Keratinocyte (primary cell): ENCODE data around the gene KLF16.

Source experiments
- EZH2 ChIP-seq: IDR thresholded peaks from one replicate; pipeline ENCODE4 v1.6.1; 2012; ENCODE audit warnings: inconsistent platforms, mild to moderate bottlenecking, low read length, moderate library complexity
- TF ChIP-seq, protein P1 (sequence below), 3 experiments: IDR thresholded peaks in 1 of 3; conservative IDR thresholded peaks in 1 of 3; optimal IDR thresholded peaks in 1 of 3; 2 replicates in 2 of 3; 3 replicates in 1 of 3; pipeline versions ENCODE3 to v1.5.1; 2011; ENCODE audit warnings: low read length in 3 of 3, mild to moderate bottlenecking in 3 of 3, moderate library complexity in 2 of 3, control low read depth in 1 of 3, inconsistent platforms in 1 of 3; ENCODE audit not compliant: insufficient read depth in 2 of 3; ENCODE audit errors: extremely low read depth in 1 of 3

DNA sequence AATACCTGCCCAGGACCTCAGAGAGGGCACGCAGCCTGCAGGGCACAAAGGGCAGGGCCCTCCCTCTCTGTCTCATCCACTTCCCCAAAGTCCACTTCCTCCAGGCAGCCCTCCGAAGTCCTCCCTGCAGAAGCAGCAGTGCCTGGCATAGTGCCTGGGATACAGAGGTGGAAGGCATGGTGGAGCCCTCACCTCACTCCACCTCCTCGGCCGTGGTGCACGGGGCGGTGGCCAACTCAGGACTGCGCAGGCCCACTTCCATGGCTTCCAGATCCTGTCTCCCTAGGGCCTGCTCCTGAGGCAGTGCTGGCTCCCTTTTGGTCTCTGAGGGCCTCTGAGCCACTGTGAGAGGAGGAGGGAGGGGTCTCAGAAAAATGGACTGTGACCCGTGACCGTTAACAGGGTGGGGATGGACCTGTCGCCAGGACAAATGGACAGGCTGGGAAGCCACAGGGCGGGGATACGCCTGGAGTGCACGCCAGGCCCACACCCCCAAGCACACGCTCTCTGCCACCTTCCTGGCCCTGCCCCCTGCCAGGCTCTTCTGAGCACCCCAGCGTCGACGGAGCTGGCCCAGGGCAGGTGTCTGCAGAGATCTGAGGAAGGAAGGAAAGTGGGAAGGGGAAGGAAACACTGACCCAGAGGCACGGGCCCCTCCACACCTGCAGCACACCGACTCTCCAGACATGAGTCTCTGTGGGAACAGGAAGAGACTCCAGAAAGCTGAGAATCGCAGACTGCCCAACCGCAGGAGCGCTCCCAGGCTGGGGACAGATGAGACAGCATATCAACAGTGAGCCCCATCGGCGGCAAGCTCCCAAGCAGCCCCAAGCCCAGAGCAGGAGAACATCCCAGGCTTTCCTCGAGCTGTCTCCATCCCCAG is 23.5 kb downstream of the KLF16 start:
- TF ChIP-seq, protein P1, sequence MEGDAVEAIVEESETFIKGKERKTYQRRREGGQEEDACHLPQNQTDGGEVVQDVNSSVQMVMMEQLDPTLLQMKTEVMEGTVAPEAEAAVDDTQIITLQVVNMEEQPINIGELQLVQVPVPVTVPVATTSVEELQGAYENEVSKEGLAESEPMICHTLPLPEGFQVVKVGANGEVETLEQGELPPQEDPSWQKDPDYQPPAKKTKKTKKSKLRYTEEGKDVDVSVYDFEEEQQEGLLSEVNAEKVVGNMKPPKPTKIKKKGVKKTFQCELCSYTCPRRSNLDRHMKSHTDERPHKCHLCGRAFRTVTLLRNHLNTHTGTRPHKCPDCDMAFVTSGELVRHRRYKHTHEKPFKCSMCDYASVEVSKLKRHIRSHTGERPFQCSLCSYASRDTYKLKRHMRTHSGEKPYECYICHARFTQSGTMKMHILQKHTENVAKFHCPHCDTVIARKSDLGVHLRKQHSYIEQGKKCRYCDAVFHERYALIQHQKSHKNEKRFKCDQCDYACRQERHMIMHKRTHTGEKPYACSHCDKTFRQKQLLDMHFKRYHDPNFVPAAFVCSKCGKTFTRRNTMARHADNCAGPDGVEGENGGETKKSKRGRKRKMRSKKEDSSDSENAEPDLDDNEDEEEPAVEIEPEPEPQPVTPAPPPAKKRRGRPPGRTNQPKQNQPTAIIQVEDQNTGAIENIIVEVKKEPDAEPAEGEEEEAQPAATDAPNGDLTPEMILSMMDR (optimal IDR thresholded peaks at IDR 0.05 in 1 of 3, IDR thresholded peaks at IDR 0.05 in 1 of 3, conservative IDR thresholded peaks at IDR 0.05 in 1 of 3; ENCODE audit: extremely low read depth in 1 of 3, insufficient read depth in 2 of 3, low read length in 3 of 3), result no peak
- no peak for TF ChIP-seq EZH2
